ENCODE results near the gene LRMDA. TPM values are rescaled to one million over a fixed set of nuclear protein-coding genes. Genes with fewer than 3 reads are reported as not detected.
A peak's percentile ranks its signal among the peaks of the same experiment; 100 is the strongest.

LRMDA gene
- total and polyA plus RNA-seq, 2 of the 13 experiments (the other 11 are each of a cell fraction or from before 2014, with no cell fraction given) = 13.4 to 22.0 TPM

DNA sequence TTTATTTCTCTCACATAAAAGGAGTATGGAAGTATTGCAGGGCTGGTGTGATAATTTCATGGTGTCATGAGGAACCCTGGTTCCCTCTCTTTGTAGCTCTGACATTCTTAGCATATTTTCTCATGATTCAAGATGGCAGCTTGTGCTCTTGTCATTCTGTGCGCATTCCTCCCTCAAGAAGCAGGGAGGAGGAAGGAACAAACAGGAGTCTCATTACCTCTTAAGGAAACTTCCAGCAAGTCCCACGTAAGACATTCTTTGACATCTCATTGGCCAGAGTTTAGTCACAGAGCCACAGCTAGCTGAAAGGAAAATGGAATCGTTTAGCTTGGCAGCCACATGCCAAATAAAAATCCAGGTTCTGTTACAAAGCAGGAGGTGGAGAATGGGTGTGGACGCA is 546.8 kb downstream of the LRMDA start (continued):
- no peak for TF ChIP-seq MED1 (CRISPR knock-in tag; IDR thresholded peaks at IDR 0.05)
- TF ChIP-seq, protein P1, sequence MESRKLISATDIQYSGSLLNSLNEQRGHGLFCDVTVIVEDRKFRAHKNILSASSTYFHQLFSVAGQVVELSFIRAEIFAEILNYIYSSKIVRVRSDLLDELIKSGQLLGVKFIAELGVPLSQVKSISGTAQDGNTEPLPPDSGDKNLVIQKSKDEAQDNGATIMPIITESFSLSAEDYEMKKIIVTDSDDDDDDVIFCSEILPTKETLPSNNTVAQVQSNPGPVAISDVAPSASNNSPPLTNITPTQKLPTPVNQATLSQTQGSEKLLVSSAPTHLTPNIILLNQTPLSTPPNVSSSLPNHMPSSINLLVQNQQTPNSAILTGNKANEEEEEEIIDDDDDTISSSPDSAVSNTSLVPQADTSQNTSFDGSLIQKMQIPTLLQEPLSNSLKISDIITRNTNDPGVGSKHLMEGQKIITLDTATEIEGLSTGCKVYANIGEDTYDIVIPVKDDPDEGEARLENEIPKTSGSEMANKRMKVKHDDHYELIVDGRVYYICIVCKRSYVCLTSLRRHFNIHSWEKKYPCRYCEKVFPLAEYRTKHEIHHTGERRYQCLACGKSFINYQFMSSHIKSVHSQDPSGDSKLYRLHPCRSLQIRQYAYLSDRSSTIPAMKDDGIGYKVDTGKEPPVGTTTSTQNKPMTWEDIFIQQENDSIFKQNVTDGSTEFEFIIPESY (CRISPR knock-in tag; IDR thresholded peaks at IDR 0.05) = no peak

DNA sequence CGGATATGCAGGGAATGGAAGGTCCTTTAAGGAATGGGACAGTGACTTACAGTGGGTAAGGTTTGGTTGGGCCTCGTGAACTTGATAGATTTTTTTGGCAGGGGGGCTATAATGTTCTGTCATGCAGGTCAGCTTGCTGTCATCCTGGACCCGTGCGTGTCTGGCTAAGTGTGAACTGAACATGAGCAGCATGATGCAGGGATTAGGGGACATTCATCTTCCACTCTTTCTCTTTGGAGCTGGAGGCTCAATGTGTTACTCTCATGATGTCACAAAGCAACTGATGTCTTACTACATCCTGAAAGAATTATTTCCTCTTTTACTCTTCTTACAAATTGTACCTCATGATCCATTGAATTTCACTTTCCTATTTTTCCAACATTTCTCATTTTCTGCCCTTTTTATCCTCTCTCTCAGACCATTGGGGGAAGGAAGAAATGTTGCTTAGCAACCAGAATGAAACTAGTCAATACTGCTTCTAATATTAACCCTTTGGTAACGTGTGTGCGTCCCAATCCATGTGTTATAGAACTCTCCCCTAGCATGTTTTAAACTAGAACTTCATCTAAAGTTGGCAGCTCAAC is 549.1 kb downstream of the LRMDA start:
- H3K4me2 ChIP-seq (ENCODE audit: low read depth, low read length) = no peak overlapping the region
- ATAC-seq (no peak), DNase-seq (ENCODE audit: low spot score) (no peak), FAIRE-seq (no peak)
- no peaks in the 10 kb centered on the region for H4K20me1 ChIP-seq (ENCODE audit: insufficient read depth, low read length)
- in situ Hi-C loops (cut with HindIII; ENCODE audit: extremely low pct_ligation_motif_present, low pct_unique_long_range_greater_than_20kb) = no loop called here
- no peak overlapping the region for H3K27ac ChIP-seq (ENCODE audit: extremely low read length, insufficient read depth, low read length)
- no peaks in the 10 kb centered on the region for H3K9me3 ChIP-seq (ENCODE audit: low read length)
- H2AFZ ChIP-seq (ENCODE audit: low read length) = no peak overlapping the region
- ChIA-PET POLR2A (no interaction called here), CTCF (ENCODE audit: low intra/inter-chr PET ratio, low total read pairs) (no interaction called here)
- no TSS peak for BruUV-seq (replicated peaks)
- H3K9ac ChIP-seq (ENCODE audit: insufficient read depth, low read depth, low read length) = no peak overlapping the region
- intact Hi-C loops (cut with micrococcal nuclease; ENCODE audit: unreplicated experiment) = no loop called here
- H3K4me1 ChIP-seq (ENCODE audit: insufficient read depth, low read length) = peaks cover 9% of the 10 kb centered on the region
- H3K27me3 ChIP-seq (ENCODE audit: control insufficient read depth in 1 of 2, insufficient read depth in 2 of 2, low read length in 2 of 2) = no peaks in the 10 kb centered on the region
- 92% methylated on average over 6 of the region's 6 CpGs for WGBS (ENCODE audit: low lambda C conversion rate)
- no peaks in the 10 kb centered on the region for H3K79me2 ChIP-seq (ENCODE audit: insufficient read depth, low read length)
- 0 out of 2 replicates have a peak, but pooled peaks have one; percentile 56 for TF ChIP-seq ZNF652 (CRISPR knock-in tag; IDR thresholded peaks at IDR 0.05; ENCODE audit: borderline replicate concordance, low read depth)
- no peak for TF ChIP-seq ZNF180 (CRISPR knock-in tag; IDR thresholded peaks at IDR 0.05; ENCODE audit: borderline replicate concordance, low read depth)
- no peak overlapping the region for H3K4me3 ChIP-seq (replicated peaks in 1 of 3; ENCODE audit: insufficient read depth in 1 of 3, low read depth in 2 of 3, low read length in 3 of 3)
- H3K36me3 ChIP-seq (replicated peaks in 1 of 2; ENCODE audit: control insufficient read depth in 1 of 2, insufficient read depth in 2 of 2, low read length in 2 of 2) = no peaks in the 10 kb centered on the region

Data from HepG2 (cell line).